MM.1S (cell line): ENCODE results near the gene UFD1.

ENCODE experiments used
- DNase-seq: peaks from one replicate; pipeline ENCODE4 v3.0.0-alpha.2; 2015
- H2AFZ ChIP-seq: fragments of 300-600 bp; sonication (generic); 2 replicates; pipeline ENCODE4 v1.6.0; 2016; ENCODE audit warnings: antibody characterized with exemption, low read length
- H3F3A ChIP-seq: fragments of 300-600 bp; sonication (generic); 2 replicates; pipeline ENCODE4 v1.6.1; 2016; ENCODE audit warnings: mild to moderate bottlenecking, antibody characterized with exemption, low read length, moderate library complexity, mixed read lengths; ENCODE audit not compliant: insufficient read depth
- H3K27ac ChIP-seq: fragments of 300-600 bp; sonication (generic); 2 replicates; pipeline ENCODE4 v1.5.1; 2016; ENCODE audit warnings: mild to moderate bottlenecking, low read length
- H3K27me3 ChIP-seq: fragments of 300-600 bp; sonication (generic); replicated peaks from 2 replicates; pipeline ENCODE4 v1.6.0; 2016; ENCODE audit warnings: low read length; ENCODE audit not compliant: insufficient read depth
- H3K36me3 ChIP-seq: fragments of 300-600 bp; sonication (generic); replicated peaks from 2 replicates; pipeline ENCODE4 v1.6.1; 2016; ENCODE audit warnings: mild to moderate bottlenecking, low read length, mixed read lengths; ENCODE audit not compliant: insufficient read depth
- H3K4me1 ChIP-seq: fragments of 300-600 bp; sonication (generic); 2 replicates; pipeline ENCODE4 v1.6.1; 2016; ENCODE audit warnings: low read length, mixed read lengths
- H3K4me2 ChIP-seq: fragments of 300-600 bp; sonication (generic); 2 replicates; pipeline ENCODE4 v1.6.0; 2016; ENCODE audit warnings: low read depth, low read length
- H3K4me3 ChIP-seq: fragments of 300-600 bp; sonication (generic); 2 replicates; pipeline ENCODE4 v1.5.1; 2016; ENCODE audit warnings: low read length, mixed read lengths
- H3K79me2 ChIP-seq: fragments of 300-600 bp; sonication (generic); 2 replicates; pipeline ENCODE4 v1.6.1; 2016; ENCODE audit warnings: mixed run types, low read length, mixed read lengths
- H3K9ac ChIP-seq: fragments of 300-600 bp; sonication (generic); 2 replicates; pipeline ENCODE4 v1.6.1; 2016; ENCODE audit warnings: low read length, mixed read lengths
- H3K9me2 ChIP-seq: fragments of 300-600 bp; sonication (generic); replicated peaks from 2 replicates; pipeline ENCODE4 v1.6.1; 2016; ENCODE audit warnings: mild to moderate bottlenecking, low read length, mixed read lengths; ENCODE audit not compliant: insufficient read depth
- H3K9me3 ChIP-seq: fragments of 300-600 bp; sonication (generic); replicated peaks from 2 replicates; pipeline ENCODE4 v1.6.1; 2016; ENCODE audit warnings: mild to moderate bottlenecking, low read length, mixed read lengths; ENCODE audit not compliant: insufficient read depth
- H4K20me1 ChIP-seq: fragments of 300-600 bp; sonication (generic); 2 replicates; pipeline ENCODE4 v1.6.1; 2016; ENCODE audit warnings: mild to moderate bottlenecking, low read length, moderate library complexity, mixed read lengths; ENCODE audit not compliant: insufficient read depth
- EZH2 ChIP-seq: fragments of 300-600 bp; sonication (generic); optimal IDR thresholded peaks from 2 replicates; pipeline ENCODE3; 2017; ENCODE audit warnings: low read depth, mild to moderate bottlenecking, antibody characterized with exemption, low read length, mixed read lengths
- EZH2phosphoT487 ChIP-seq: fragments of 300-600 bp; sonication (generic); IDR thresholded peaks from 2 replicates; pipeline ENCODE4 v1.6.1; 2018; ENCODE audit warnings: antibody characterized with exemption, low read length
- TF ChIP-seq, protein P1 (sequence below): fragments of 300-600 bp; sonication (generic); IDR thresholded peaks from 2 replicates; pipeline ENCODE4 v1.5.1; 2016; ENCODE audit warnings: antibody characterized with exemption, low read length, mixed read lengths

Gene UFD1

DNA sequence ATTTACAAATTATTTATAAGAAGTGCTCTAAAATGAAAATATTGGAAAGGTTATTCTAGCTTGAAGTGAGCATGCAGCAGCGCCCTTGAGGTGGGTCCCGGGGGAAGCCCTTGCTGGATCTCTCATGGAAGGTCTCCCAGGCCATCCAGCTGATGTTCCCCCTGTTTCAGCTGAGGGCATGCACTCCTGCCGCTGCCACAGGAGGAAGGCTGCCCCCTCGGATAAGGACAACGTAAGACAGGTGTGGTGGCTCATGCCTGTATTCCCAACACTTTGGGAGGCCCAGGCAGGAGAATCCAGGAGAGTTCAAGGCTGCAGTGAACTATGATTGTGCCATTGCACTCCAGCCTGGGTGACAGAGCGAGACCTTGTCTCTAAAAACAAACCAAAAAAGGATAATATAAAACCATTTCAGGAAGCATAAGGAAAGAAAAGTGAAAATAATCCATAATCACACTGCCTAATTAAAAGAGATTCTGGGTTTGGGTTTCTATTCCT lies 15.7 kb upstream of the UFD1 start:
- Histone ChIP-seq H3K27me3 (no peaks in the 10 kb centered on the region), H3K36me3 (0 out of 2 replicates have a peak, but pooled peaks cover 3% of the 10 kb centered on the region), H3K9me3 (no peaks in the 10 kb centered on the region), H3F3A (no peaks in the 10 kb centered on the region), H3K79me2 (peaks cover 2% of the 10 kb centered on the region), H4K20me1 (0 out of 2 replicates have a peak, but pooled peaks cover 1% of the 10 kb centered on the region), H3K4me2 (no peak overlapping the region), H2AFZ (no peak overlapping the region), H3K4me3 (no peak overlapping the region), H3K27ac (no peak overlapping the region), H3K9ac (no peak overlapping the region), H3K9me2 (no peaks in the 10 kb centered on the region), H3K4me1 (peaks cover 2% of the 10 kb centered on the region)
- TF ChIP-seq EZH2phosphoT487: no peak
- TF ChIP-seq, protein P1, sequence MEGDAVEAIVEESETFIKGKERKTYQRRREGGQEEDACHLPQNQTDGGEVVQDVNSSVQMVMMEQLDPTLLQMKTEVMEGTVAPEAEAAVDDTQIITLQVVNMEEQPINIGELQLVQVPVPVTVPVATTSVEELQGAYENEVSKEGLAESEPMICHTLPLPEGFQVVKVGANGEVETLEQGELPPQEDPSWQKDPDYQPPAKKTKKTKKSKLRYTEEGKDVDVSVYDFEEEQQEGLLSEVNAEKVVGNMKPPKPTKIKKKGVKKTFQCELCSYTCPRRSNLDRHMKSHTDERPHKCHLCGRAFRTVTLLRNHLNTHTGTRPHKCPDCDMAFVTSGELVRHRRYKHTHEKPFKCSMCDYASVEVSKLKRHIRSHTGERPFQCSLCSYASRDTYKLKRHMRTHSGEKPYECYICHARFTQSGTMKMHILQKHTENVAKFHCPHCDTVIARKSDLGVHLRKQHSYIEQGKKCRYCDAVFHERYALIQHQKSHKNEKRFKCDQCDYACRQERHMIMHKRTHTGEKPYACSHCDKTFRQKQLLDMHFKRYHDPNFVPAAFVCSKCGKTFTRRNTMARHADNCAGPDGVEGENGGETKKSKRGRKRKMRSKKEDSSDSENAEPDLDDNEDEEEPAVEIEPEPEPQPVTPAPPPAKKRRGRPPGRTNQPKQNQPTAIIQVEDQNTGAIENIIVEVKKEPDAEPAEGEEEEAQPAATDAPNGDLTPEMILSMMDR: no peak
- no peak for DNase-seq

DNA sequence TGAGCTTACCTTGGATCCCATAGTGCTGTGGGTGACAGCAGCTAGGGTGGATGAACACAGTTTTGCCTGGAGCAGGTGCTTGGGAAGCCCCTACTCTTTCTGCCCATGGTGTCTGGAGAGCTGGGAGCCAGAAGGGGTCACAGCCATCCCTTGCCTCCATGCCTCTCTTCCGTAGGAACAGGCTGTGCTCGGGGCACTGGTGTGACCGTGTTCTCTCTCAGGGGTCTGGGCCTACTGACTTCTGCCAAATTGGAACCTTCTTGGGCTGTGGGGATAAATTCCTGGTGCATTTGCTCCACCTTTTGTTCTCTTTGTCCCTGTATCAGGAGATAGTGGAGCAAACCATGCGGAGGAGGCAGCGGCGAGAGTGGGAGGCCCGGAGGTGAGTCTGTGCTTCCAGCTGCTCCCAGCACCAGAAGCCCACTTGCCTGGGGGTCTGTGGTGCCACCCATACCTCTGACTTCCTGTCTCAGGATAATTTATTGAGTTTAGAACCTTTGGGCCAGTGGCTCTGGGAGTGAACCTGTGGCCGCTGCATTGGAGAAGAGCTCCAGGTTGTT lies 15.1 kb upstream of the UFD1 start:
- Histone ChIP-seq H3K4me2 (no peak overlapping the region), H3K27ac (no peak overlapping the region), H3K27me3 (no peaks in the 10 kb centered on the region), H3K9me2 (no peaks in the 10 kb centered on the region), H3K9me3 (no peaks in the 10 kb centered on the region), H3K4me3 (no peak overlapping the region), H2AFZ (no peak overlapping the region), H4K20me1 (0 out of 2 replicates have a peak, but pooled peaks cover 7% of the 10 kb centered on the region), H3K9ac (no peak overlapping the region), H3F3A (no peaks in the 10 kb centered on the region), H3K4me1 (peaks cover 8% of the 10 kb centered on the region), H3K79me2 (peaks cover 7% of the 10 kb centered on the region), H3K36me3 (0 out of 2 replicates have a peak, but pooled peaks cover 3% of the 10 kb centered on the region)
- TF ChIP-seq EZH2 (no peak), EZH2phosphoT487 (no peak)
- TF ChIP-seq, protein P1: no peak
- no peak for DNase-seq

DNA sequence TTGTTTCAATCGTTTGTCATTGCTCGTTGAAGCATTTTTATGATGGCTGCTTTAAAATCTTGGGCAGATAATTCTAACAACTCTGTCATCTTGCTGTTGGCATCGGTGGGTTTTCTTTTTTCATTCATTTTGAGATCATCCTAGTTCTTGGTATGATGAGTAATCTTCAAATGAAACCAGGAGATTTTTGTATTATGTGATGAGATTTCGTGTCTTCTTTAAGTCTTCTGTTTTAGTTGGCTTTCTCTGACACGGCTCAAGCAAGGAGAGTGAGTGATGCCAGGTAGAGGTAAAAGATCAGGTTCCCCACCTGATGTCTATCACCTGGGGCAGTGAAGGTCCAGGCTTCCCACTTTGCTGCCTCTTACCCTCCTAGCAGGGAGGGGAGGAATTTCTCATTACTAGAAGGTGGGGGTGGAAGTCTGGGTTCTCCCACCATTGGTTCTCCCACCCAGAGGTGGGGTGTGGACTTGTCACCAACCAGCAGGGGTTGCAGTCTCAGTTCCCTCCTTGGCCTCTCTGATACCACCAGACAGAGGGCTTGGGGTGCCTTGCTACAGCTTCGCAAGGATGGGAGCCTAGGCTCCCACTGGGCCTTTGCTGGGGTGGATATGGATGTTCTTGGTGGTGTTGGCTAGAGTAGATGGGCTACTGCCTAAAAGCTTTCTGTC lies 13.6 kb upstream of the UFD1 start:
- Histone ChIP-seq H3K9ac (no peak overlapping the region), H3K27ac (no peak overlapping the region), H3F3A (no peaks in the 10 kb centered on the region), H4K20me1 (0 out of 2 replicates have a peak, but pooled peaks cover 7% of the 10 kb centered on the region), H3K27me3 (no peaks in the 10 kb centered on the region), H2AFZ (no peak overlapping the region), H3K4me2 (no peak overlapping the region), H3K36me3 (0 out of 2 replicates have a peak, but pooled peaks cover 3% of the 10 kb centered on the region), H3K9me3 (no peaks in the 10 kb centered on the region), H3K4me3 (no peak overlapping the region), H3K9me2 (no peaks in the 10 kb centered on the region), H3K79me2 (peaks cover 7% of the 10 kb centered on the region), H3K4me1 (peaks cover 12% of the 10 kb centered on the region)
- DNase-seq: no peak
- no peak for TF ChIP-seq EZH2
